Measurements from ENCODE around the gene TBL1XR1. TPM values are rescaled to one million over a fixed set of nuclear protein-coding genes. Genes with fewer than 3 reads are reported as not detected.

TBL1XR1 gene
- total RNA-seq: 191 TPM

- peak; percentile 97 for DNase-seq
Measured at GRCh38 chr3:177197041-177197726, at the start of gene TBL1XR1. Gene TBL1XR1 (minus strand): TSS chr3:177197482. CDS start chr3:177064977, 132,505 bp downstream.

DNA sequence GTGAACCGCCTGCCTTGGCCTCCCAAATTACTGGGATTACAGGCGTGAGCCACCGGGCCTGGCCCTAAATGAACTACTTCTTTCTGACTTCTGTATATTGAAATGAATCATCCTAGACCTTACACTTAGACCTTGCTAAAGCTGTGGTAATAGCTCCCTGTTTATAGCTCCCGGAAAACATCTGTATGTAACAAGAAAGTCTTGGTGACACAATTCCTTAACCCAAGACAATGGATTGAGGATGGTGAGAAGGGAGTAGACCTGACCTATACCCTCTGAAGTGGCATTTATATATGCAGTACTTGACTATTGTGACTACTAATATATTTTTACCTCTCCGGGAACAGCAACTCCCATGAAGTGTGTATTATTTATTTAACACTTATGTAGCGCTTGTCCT is 48.0 kb upstream of the TBL1XR1 start:
- no peak for DNase-seq

DNA sequence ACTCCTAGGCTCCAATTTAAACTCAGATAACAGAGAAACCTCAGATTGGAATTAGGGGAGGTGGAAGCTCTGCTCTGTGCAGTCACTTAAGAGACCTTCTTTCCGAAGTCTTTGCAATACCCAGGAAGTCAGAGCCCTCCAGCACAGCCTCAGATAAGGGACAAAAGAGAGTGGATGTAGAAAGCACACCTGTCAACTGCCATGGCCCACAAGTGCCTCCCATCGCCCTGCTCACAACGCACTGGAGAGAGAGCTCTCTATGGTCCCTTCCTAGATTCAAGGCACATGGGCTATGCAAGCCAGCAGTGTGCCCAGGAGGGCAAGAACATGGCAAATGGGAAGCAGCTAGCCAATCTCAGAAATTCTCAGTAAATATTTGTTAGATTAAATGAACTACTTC is 47.3 kb upstream of the TBL1XR1 start:
- DNase-seq: no peak

DNA sequence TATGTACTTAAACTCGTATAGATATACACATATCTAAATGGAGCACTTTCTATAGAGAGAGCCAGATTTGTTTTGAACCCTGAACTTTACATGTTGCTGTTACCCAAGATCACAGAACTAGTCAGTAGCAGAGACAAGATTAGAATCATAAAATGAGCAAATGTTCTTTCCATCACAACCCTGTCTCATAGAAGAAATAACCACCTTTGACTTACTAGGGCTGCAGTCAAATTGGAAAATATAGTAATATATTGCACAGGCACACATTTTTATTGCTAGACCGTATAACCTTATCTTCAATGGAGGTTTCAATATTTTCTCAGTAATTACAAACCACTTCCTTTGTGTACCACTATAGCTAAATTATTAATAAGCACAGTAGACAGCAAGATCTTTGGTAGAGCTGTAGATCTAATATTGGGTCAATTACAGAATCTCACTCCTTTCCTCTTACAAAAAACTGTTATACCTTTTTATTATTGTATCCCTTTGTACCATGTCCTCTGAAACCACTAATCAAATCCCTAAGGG is 41.5 kb upstream of the TBL1XR1 start:
- no peak for DNase-seq

GRCh38 chr3:177237206-177237605 is 39.9 kb upstream of the TBL1XR1 start:
- DNase-seq: no peak

- no peak for DNase-seq
Measured at GRCh38 chr3:177236704-177237103, 39.4 kb upstream of the TBL1XR1 start.

GRCh38 chr3:177234121-177234520 is 36.8 kb upstream of the TBL1XR1 start:
- no peak for DNase-seq

DNA sequence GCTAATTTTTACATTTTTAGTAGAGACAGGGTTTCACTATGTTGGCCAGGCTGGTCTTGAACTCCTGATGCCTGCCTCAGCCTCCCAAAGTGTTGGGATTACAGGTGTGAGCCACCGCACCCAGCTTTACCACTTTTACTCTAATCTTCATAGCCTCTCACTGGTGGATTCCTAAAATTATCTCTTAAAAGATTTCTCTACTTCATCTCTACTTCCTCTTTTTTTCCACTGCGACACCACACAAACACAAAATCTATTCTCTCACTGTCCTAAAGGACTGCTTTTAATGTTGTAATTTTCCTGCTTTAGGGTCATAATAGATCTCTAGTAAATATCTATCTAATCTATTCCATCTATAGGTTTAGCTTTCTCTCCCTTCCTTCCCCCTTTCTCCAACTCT is 34.0 kb upstream of the TBL1XR1 start:
- DNase-seq: no peak

DNA sequence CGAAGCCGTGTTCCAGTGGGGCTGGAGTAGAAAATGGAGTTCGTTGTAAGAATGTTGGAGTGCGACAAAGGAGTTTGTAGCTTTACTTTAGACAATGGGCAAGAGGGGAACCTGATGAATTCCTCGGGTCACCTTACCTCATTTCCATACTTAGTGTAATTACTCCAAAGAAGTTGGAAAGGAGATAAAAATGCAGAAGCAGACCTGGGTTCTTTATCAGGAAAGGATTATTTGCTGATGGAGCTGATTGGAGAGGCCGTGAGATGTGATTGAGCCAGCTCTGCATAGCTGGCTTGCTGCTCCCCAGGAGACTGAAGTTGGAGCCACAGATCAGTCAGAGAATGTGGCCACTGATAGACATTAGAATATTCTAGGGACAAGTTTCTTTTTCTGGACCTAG is 33.4 kb upstream of the TBL1XR1 start:
- DNase-seq: no peak

GRCh38 chr3:177229791-177230190 is 32.5 kb upstream of the TBL1XR1 start:
- DNase-seq: no peak

DNA sequence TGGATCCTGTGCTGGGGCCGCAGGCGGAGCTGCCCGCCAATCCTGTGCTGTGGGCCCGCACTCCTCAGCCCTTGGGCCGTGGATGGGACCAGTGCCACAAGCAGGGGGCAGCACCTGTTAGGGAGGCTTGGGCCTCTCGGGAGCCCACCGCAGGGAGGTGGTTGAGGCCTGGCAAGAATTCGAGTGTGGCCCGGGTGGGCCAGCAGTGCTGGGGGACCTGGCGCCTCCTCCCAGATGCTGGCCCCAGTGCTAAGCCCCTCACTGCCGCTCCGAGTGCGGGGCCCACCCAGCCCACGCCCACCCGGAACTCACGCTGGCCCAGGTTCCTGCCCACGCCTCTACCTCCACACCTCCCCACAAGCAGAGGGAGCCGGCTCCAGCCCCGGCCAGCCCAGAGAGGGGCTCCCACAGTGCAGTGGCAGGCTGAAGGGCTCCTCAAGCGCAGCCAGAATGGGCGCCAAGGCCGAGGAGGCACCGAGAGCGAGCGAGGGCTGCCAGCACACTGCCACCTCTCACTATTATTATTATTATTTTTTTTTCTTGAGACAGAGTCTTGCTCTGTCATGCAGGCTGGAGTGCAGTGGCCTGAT is 31.4 kb upstream of the TBL1XR1 start:
- DNase-seq: no peak

GRCh38 chr3:177224414-177224813 is 27.1 kb upstream of the TBL1XR1 start:
- DNase-seq: no peak

- no peak for DNase-seq
Measured at GRCh38 chr3:177221744-177222143, 24.5 kb upstream of the TBL1XR1 start.

DNA sequence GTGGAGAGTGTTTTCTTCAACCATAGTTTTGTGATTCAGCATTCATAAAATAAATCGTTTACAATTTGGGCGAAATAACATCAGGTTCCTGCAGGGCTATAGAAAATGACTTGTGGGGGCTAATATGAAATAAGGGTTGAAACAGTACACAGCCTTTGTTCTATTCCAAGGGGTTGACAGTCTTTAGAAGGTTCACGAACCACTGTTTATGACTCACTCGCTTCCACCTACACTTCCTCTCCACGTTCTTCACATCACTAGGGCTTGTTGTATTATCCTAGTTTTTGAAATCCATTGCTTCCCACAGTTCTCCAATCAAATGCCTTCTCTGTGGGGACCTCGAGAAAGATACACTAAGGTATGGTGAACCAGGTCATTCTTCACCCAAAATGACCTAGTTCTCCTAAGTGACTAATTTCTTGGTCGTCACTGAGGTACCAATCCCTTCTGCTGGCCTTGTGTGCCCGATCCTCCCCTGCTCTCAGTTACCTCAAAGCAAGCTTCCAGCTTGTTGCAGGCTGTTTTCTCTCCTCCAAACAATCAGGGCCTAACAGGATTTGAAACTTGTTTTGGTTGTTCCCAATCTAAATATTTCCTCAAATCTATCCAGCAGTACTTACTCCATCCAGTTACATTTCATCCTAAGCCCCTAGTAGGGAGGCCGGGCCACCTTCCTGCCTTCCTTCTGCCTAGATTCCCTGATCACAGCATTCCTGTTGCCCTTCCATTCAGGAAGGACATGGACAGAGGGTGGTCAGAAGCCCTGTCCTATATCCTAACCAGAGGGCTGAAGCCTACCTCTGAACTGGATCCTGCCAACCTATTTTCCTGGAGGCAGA is 23.1 kb upstream of the TBL1XR1 start:
- DNase-seq: no peak

DNA sequence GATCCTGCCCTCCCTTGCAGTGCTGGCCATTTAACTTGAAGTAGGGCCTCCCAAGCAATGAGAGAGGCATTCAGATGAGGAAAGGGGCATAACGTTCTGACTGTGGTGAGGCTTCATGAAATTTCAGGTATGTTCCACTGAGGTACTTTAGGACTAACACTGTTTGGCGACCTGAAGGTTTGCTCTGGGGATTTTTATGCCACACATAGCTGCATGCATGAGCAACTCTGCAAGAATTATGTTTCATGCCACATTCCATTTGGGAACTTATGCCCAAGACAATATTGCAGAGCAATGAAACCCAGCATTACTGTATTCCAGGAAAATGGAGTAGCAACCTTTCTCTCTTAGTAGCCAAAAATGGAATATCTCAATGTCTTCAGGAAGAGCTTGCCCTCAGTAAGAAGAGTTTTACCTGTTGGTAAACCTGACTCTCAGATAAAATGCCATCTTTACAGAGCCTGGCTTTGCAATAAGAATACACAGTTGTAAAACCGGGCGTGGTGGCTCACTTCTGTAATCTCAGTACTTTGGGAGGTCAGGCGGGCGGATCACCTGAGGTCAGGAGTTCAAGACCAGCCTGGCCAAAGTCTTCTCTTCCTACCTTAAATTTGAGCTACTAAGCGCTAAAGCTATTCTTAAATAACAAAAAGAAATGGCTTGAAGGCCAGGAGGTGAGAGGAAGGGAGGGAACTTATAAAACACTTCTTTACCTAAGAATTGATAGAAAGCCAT is 16.7 kb upstream of the TBL1XR1 start:
- DNase-seq: no peak

DNA sequence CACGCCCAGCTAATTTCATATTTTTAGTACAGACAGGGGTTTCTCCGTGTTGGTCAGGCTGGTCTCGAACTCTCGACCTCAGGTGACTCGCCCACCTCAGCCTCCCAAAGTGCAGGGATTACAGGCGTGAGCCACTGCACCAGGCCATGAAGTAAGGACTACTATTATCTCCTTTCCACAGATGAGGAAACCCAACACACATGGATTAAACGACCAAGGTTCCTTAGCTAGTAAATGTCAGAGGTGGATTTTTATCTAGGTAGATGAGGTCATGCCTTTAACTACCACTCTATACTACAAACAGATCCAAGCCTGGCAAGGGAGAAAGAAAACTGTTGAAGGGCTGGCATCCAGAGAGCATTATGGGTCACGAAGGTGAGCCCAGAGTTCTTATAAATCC is 15.5 kb upstream of the TBL1XR1 start:
- DNase-seq: no peak

DNA sequence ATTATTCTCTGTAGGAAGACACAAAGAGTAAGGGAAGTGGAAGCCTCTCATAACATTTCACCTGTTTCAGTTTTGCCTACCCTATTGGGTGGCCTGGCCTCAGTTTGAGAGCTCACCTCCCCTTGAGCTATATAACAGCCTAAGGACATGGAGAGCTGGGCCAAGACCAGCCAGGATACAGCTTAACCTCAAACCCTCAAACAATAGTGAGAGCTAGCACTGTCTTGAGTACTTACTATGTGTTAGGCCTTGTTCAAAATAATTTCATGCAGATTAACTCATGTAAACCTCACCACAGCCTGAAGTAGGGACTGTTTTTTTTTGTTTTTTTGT is 15.0 kb upstream of the TBL1XR1 start:
- DNase-seq: no peak

DNA sequence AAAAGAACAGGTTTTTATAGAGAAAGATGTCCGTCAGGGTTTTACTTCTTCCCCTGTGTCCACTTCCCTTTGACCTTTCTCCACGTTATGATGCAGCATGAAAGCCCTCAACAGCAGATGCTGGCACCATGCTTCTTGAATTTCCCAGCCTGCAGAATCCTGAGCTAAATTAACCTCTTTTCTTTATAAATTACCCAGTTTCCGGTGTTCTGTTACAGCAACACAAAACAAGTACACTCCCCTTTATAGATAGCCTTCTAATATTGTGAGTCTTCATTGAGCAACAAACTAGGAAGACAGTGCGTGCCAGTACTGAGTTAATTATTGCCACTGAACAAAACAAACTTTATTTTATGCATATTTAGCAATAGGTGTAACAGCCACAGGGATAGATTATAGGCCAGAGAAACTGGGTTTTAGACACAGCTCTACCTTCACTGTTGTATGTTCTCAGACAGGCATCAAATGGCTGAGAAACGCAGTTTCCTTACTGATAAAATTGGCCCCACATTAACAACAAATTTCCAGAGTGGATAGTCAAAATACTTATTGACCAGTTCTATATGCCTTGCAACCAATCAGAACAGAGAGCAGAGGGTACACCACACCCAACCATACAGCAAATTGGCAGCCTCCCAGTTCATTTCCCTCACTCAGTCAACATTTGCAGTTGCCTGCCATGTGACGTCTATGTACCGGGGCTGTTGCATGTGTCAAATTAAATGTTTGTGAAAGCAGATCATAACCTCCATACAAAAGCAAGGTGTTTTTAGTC is 14.4 kb upstream of the TBL1XR1 start:
- peak; percentile 73 for DNase-seq

GRCh38 chr3:177210744-177211502 is 13.6 kb upstream of the TBL1XR1 start:
- no peak for DNase-seq

GRCh38 chr3:177209509-177209908 is 12.2 kb upstream of the TBL1XR1 start:
- DNase-seq: no peak

- no peak for DNase-seq
Measured at GRCh38 chr3:177208781-177209180, 11.5 kb upstream of the TBL1XR1 start.
